Ecto neural progenitor cell (in vitro differentiated cells): Measurements from ENCODE around the gene CALN1.
A peak's percentile ranks its signal among the peaks of the same experiment; 100 is the strongest.
"Not testable (repeated sequence)": the region's sequence is repeated elsewhere in the genome, so short reads cannot be mapped to it uniquely, and the experiment has no call there.

ENCODE experiments used
- DNase-seq: peaks from one replicate; pipeline ENCODE4 v3.0.0-alpha.2; 2018; ENCODE audit warnings: low spot score

The CALN1 gene

GRCh38 chr7:72412121-72412618 is at the start of gene CALN1:
Gene CALN1, minus strand, starts transcription at chr7:72412338.
- not testable (repeated sequence) for DNase-seq

GRCh38 chr7:72453471-72453870 is 41.3 kb upstream of the CALN1 start:
- DNase-seq, result no peak

- DNase-seq, result no peak
Observed at GRCh38 chr7:72447465-72448204, 35.5 kb upstream of the CALN1 start.

- DNase-seq, result no peak
Observed at GRCh38 chr7:72446591-72447462, 34.7 kb upstream of the CALN1 start.

- no peak for DNase-seq
Observed at GRCh38 chr7:72446131-72446530, 34.0 kb upstream of the CALN1 start.

GRCh38 chr7:72445580-72445979 is 33.4 kb upstream of the CALN1 start:
- DNase-seq, result no peak

- DNase-seq, result no peak
Observed at GRCh38 chr7:72445075-72445474, 32.9 kb upstream of the CALN1 start.

GRCh38 chr7:72444026-72444776 is 32.1 kb upstream of the CALN1 start:
- DNase-seq, result no peak

GRCh38 chr7:72441791-72442190 is 29.7 kb upstream of the CALN1 start:
- no peak for DNase-seq

- no peak for DNase-seq
Observed at GRCh38 chr7:72438491-72438890, 26.4 kb upstream of the CALN1 start.

- no peak for DNase-seq
Observed at GRCh38 chr7:72437610-72438009, 25.5 kb upstream of the CALN1 start.

- DNase-seq, result no peak
Observed at GRCh38 chr7:72437061-72437585, 25.0 kb upstream of the CALN1 start.

GRCh38 chr7:72435925-72436480 is 23.9 kb upstream of the CALN1 start:
- DNase-seq, result no peak

- peak; percentile 53 for DNase-seq
Observed at GRCh38 chr7:72435366-72435765, 23.2 kb upstream of the CALN1 start.

GRCh38 chr7:72430531-72430930 is 18.4 kb upstream of the CALN1 start:
- no peak for DNase-seq

GRCh38 chr7:72429316-72429715 is 17.2 kb upstream of the CALN1 start:
- DNase-seq, result no peak

GRCh38 chr7:72416846-72417245 is 4.7 kb upstream of the CALN1 start:
- DNase-seq, result no peak

- no peak for DNase-seq
Observed at GRCh38 chr7:72415586-72415985, 3.4 kb upstream of the CALN1 start.

GRCh38 chr7:72413886-72414285 is 1.7 kb upstream of the CALN1 start:
- DNase-seq, result no peak

- DNase-seq, result no peak
Observed at GRCh38 chr7:72413290-72413689, 1.2 kb upstream of the CALN1 start.

GRCh38 chr7:72411419-72411818 is 719 bp downstream of the CALN1 start:
- DNase-seq, result no peak

GRCh38 chr7:72409638-72410015 is 2.5 kb downstream of the CALN1 start:
- no peak for DNase-seq
